ENCODE results near the gene ITGA3.
A peak's percentile ranks its signal among the peaks of the same experiment; 100 is the strongest.
"Not testable (repeated sequence)": the region's sequence is repeated elsewhere in the genome, so short reads cannot be mapped to it uniquely, and the experiment has no call there.

The ITGA3 gene

GRCh38 chr17:50051082-50051576, 4.8 kb upstream of the ITGA3 start:
- DNase-seq (ENCODE audit: low spot score) = no peak

- DNase-seq (ENCODE audit: low spot score) = no peak
Measured at GRCh38 chr17:50051606-50052005, 4.3 kb upstream of the ITGA3 start.

- DNase-seq (ENCODE audit: low spot score) = no peak
Measured at GRCh38 chr17:50052241-50052796, 3.6 kb upstream of the ITGA3 start.

GRCh38 chr17:50052822-50053653, 2.9 kb upstream of the ITGA3 start:
- no peak for DNase-seq (ENCODE audit: low spot score)

GRCh38 chr17:50053654-50053960, 2.3 kb upstream of the ITGA3 start:
- no peak for DNase-seq (ENCODE audit: low spot score)

- no peak for DNase-seq (ENCODE audit: low spot score)
Measured at GRCh38 chr17:50055055-50055425, 870 bp upstream of the ITGA3 start.

- DNase-seq (ENCODE audit: low spot score) = peak; percentile 77
Measured at GRCh38 chr17:50056217-50056960, 479 bp downstream of the ITGA3 start.

- no peak for DNase-seq (ENCODE audit: low spot score)
Measured at GRCh38 chr17:50056961-50057330, 1.0 kb downstream of the ITGA3 start.

GRCh38 chr17:50057521-50057991, 1.6 kb downstream of the ITGA3 start:
- no peak for DNase-seq (ENCODE audit: low spot score)

GRCh38 chr17:50058296-50058953, 2.5 kb downstream of the ITGA3 start:
- no peak for DNase-seq (ENCODE audit: low spot score)

- DNase-seq (ENCODE audit: low spot score) = no peak
Measured at GRCh38 chr17:50059256-50059655, 3.3 kb downstream of the ITGA3 start.

GRCh38 chr17:50059759-50060273, 3.9 kb downstream of the ITGA3 start:
- DNase-seq (ENCODE audit: low spot score) = no peak

GRCh38 chr17:50060951-50061712, 5.2 kb downstream of the ITGA3 start:
- no peak for DNase-seq (ENCODE audit: low spot score)

- DNase-seq (ENCODE audit: low spot score) = not testable (repeated sequence)
Measured at GRCh38 chr17:50061713-50062045, 5.8 kb downstream of the ITGA3 start.

- no peak for DNase-seq (ENCODE audit: low spot score)
Measured at GRCh38 chr17:50062293-50063243, 6.7 kb downstream of the ITGA3 start.

- no peak for DNase-seq (ENCODE audit: low spot score)
Measured at GRCh38 chr17:50063561-50064252, 7.8 kb downstream of the ITGA3 start.

GRCh38 chr17:50064253-50065001, 8.5 kb downstream of the ITGA3 start:
- no peak for DNase-seq (ENCODE audit: low spot score)

- no peak for DNase-seq (ENCODE audit: low spot score)
Measured at GRCh38 chr17:50065056-50065455, 9.1 kb downstream of the ITGA3 start.

GRCh38 chr17:50066995-50067394, 11.1 kb downstream of the ITGA3 start:
- DNase-seq (ENCODE audit: low spot score) = no peak
